Osteoblast (primary cell): ENCODE data around the gene SUN3. TPM values are rescaled to one million over a fixed set of nuclear protein-coding genes. Genes with fewer than 3 reads are reported as not detected.
A peak's percentile ranks its signal among the peaks of the same experiment; 100 is the strongest.

ENCODE experiments used
- DNase-seq: peaks from one replicate; pipeline ENCODE4 v3.0.0; 2011; ENCODE audit warnings: low spot score, mixed read lengths; ENCODE audit not compliant: insufficient read length; ENCODE audit errors: missing footprints
- H2AFZ ChIP-seq: 2 replicates; pipeline ENCODE4 v1.6.0; 2011; ENCODE audit warnings: mild to moderate bottlenecking, low read length
- H3K27ac ChIP-seq: 2 replicates; pipeline ENCODE4 v1.5.1; 2011; ENCODE audit warnings: mild to moderate bottlenecking, low read depth, low read length, moderate library complexity
- H3K27me3 ChIP-seq: 2 replicates; pipeline ENCODE4 v1.6.0; 2012; ENCODE audit warnings: mild to moderate bottlenecking, control low read depth, inconsistent platforms, low read length, moderate library complexity; ENCODE audit not compliant: insufficient read depth
- H3K36me3 ChIP-seq: 2 replicates; pipeline ENCODE4 v1.5.1; 2011; ENCODE audit warnings: mild to moderate bottlenecking, low read length, control low read depth, moderate library complexity; ENCODE audit not compliant: insufficient read depth
- H3K4me1 ChIP-seq: 2 replicates; pipeline ENCODE4 v1.5.1; 2011; ENCODE audit warnings: mild to moderate bottlenecking, low read length, control low read depth, moderate library complexity; ENCODE audit not compliant: insufficient read depth
- H3K4me2 ChIP-seq: 2 replicates; pipeline ENCODE4 v1.6.0; 2011; ENCODE audit warnings: mild to moderate bottlenecking, low read length; ENCODE audit not compliant: insufficient read depth
- H3K4me3 ChIP-seq: fragments of 200-600 bp; sonication (generic); 3 replicates; pipeline ENCODE4 v1.5.1; 2012; ENCODE audit warnings: mild to moderate bottlenecking, low read length, inconsistent platforms; ENCODE audit not compliant: insufficient read depth
- H3K79me2 ChIP-seq: 2 replicates; pipeline ENCODE4 v1.6.0; 2012; ENCODE audit warnings: mild to moderate bottlenecking, low read length, control low read depth, inconsistent platforms; ENCODE audit not compliant: insufficient read depth
- H3K9me3 ChIP-seq: 2 replicates; pipeline ENCODE4 v1.5.1; 2011; ENCODE audit warnings: low read depth, low read length, control low read depth
- H4K20me1 ChIP-seq: 2 replicates; pipeline ENCODE4 v1.6.0; 2012; ENCODE audit warnings: mild to moderate bottlenecking, low read length, control low read depth; ENCODE audit not compliant: insufficient read depth
- CTCF ChIP-seq: IDR thresholded peaks from 2 replicates; pipeline ENCODE4 v1.5.1; 2011; ENCODE audit warnings: mild to moderate bottlenecking, low read depth, low read length, moderate library complexity; ENCODE audit errors: extremely low read depth
- total RNA-seq: library from RNA; depleted of rRNA; stranded (reverse); fragments of >200 nt; gene quantifications from 2 replicates; pipeline ENCODE4 v1.2.3, GENCODE V29; 2012

SUN3 gene
- total RNA-seq, 1 donor: not detected

GRCh38 chr7:47938574-47939165, 90.2 kb downstream of the SUN3 start:
- H3K79me2 ChIP-seq: no peaks in the 10 kb centered on the region
- H2AFZ ChIP-seq: no peak overlapping the region

GRCh38 chr7:47937711-47938573, 91.0 kb downstream of the SUN3 start:
- Histone ChIP-seq H3K79me2 (no peaks in the 10 kb centered on the region), H3K27ac (no peak overlapping the region), H3K36me3 (no peaks in the 10 kb centered on the region), H4K20me1 (no peaks in the 10 kb centered on the region), H3K27me3 (no peaks in the 10 kb centered on the region), H3K4me2 (no peak overlapping the region), H3K9me3 (no peaks in the 10 kb centered on the region), H3K4me3 (no peak overlapping the region), H2AFZ (no peak overlapping the region), H3K4me1 (peaks cover 22% of the 10 kb centered on the region)
- DNase-seq: no peak
- TF ChIP-seq CTCF: no peak

More at GRCh38 chr7:47938574-47939165, 90.2 kb downstream of the SUN3 start:
- DNase-seq: no peak
- peak; percentile 35 for TF ChIP-seq CTCF
- Histone ChIP-seq H4K20me1 (no peaks in the 10 kb centered on the region), H3K27ac (no peak overlapping the region), H3K27me3 (no peaks in the 10 kb centered on the region), H3K4me2 (no peak overlapping the region), H3K9me3 (no peaks in the 10 kb centered on the region), H3K4me1 (peaks cover 27% of the 10 kb centered on the region), H3K36me3 (no peaks in the 10 kb centered on the region), H3K4me3 (no peak overlapping the region)

Other genes with a start within 250 kb of the SUN3 start
- gene PKD1L1, start 80.6 kb downstream of the SUN3 start, total RNA-seq: under 0.01 TPM in 2 replicates
- 17.1 and 19.9 TPM in 2 replicates for gene HUS1, start 49.5 kb downstream of the SUN3 start, total RNA-seq
- under 0.01 TPM in 2 replicates for gene C7orf57, start 6.4 kb upstream of the SUN3 start, total RNA-seq
- gene UPP1, start 60.2 kb upstream of the SUN3 start, total RNA-seq: 30.4 and 35.5 TPM in 2 replicates
- 3.6 and 4.4 TPM in 2 replicates for gene ABCA13, start 142.4 kb upstream of the SUN3 start, total RNA-seq